Neutrophil (primary cell): ENCODE results near the gene PHIP.

Source experiments
- H3K27ac ChIP-seq: fragments of 200-600 bp; sonication (generic); 2 replicates; pipeline ENCODE4 v1.5.1; 2016; ENCODE audit warnings: mild to moderate bottlenecking, moderate library complexity
- H3K27me3 ChIP-seq: fragments of 200-600 bp; sonication (generic); 2 replicates; pipeline ENCODE4 v1.6.0; 2016; ENCODE audit warnings: mild to moderate bottlenecking
- H3K36me3 ChIP-seq: fragments of 200-600 bp; sonication (generic); 2 replicates; pipeline ENCODE4 v1.5.1; 2017
- H3K4me1 ChIP-seq, 2 experiments: fragments of 200-600 bp in 1 of 2; sonication (generic) in 1 of 2; 1 replicate in 1 of 2; 2 replicates in 1 of 2; pipeline versions ENCODE4 v1.5.1 to v1.6.1; 2013 to 2016; ENCODE audit warnings: low read depth in 1 of 2, low read length in 1 of 2, mild to moderate bottlenecking in 1 of 2, moderate library complexity in 1 of 2; ENCODE audit not compliant: control insufficient read depth in 1 of 2, insufficient read depth in 1 of 2
- H3K4me3 ChIP-seq, 2 experiments: fragments of 200-600 bp in 1 of 2; sonication (generic) in 1 of 2; 1 replicate in 1 of 2; 2 replicates in 1 of 2; pipeline ENCODE4 v1.5.1; 2013 to 2016; ENCODE audit warnings: low read depth in 1 of 2, low read length in 1 of 2, mild to moderate bottlenecking in 1 of 2, moderate library complexity in 1 of 2
- H3K9me3 ChIP-seq: fragments of 200-600 bp; sonication (generic); 2 replicates; pipeline ENCODE4 v1.5.1; 2016
- CTCF ChIP-seq: fragments of 200-600 bp; sonication (generic); IDR thresholded peaks from 2 replicates; pipeline ENCODE4 v1.5.1; 2016; ENCODE audit warnings: antibody characterized with exemption

Gene PHIP

GRCh38 chr6:78954740-78955139, 123.3 kb downstream of the PHIP start:
- Histone ChIP-seq H3K9me3 (no peaks in the 10 kb centered on the region), H3K4me1 (no peaks in the 10 kb centered on the region), H3K27me3 (no peaks in the 10 kb centered on the region), H3K36me3 (peaks cover 86% of the 10 kb centered on the region), H3K27ac (no peak overlapping the region), H3K4me3 (no peak overlapping the region)
- TF ChIP-seq CTCF = no peak

- H3K27me3 ChIP-seq = no peaks in the 10 kb centered on the region
- H3K4me1 ChIP-seq = no peaks in the 10 kb centered on the region
- H3K4me3 ChIP-seq = no peak overlapping the region
- H3K36me3 ChIP-seq = peaks cover 88% of the 10 kb centered on the region
- no peak for TF ChIP-seq CTCF
- H3K27ac ChIP-seq = no peak overlapping the region
- no peaks in the 10 kb centered on the region for H3K9me3 ChIP-seq
Observed at GRCh38 chr6:78953798-78954197, 124.3 kb downstream of the PHIP start.

GRCh38 chr6:78952362-78952761, 125.7 kb downstream of the PHIP start:
- Histone ChIP-seq H3K27me3 (no peaks in the 10 kb centered on the region), H3K36me3 (peaks cover 87% of the 10 kb centered on the region), H3K9me3 (no peaks in the 10 kb centered on the region), H3K27ac (no peak overlapping the region), H3K4me1 (no peaks in the 10 kb centered on the region), H3K4me3 (no peak overlapping the region)
- no peak for TF ChIP-seq CTCF

- Histone ChIP-seq H3K9me3 (no peaks in the 10 kb centered on the region), H3K27me3 (no peaks in the 10 kb centered on the region), H3K4me1 (no peaks in the 10 kb centered on the region), H3K36me3 (peaks cover 89% of the 10 kb centered on the region), H3K27ac (no peak overlapping the region), H3K4me3 (no peak overlapping the region)
- TF ChIP-seq CTCF = no peak
Observed at GRCh38 chr6:78948785-78949184, 129.3 kb downstream of the PHIP start.

GRCh38 chr6:78947962-78948361, 130.1 kb downstream of the PHIP start:
- no peaks in the 10 kb centered on the region for H3K4me1 ChIP-seq
- H3K4me3 ChIP-seq = no peak overlapping the region
- H3K27ac ChIP-seq = no peak overlapping the region
- TF ChIP-seq CTCF = no peak
- no peaks in the 10 kb centered on the region for H3K27me3 ChIP-seq
- no peaks in the 10 kb centered on the region for H3K9me3 ChIP-seq
- H3K36me3 ChIP-seq = peaks cover 89% of the 10 kb centered on the region

GRCh38 chr6:78947529-78947928, 130.5 kb downstream of the PHIP start:
- Histone ChIP-seq H3K4me3 (no peak overlapping the region), H3K9me3 (no peaks in the 10 kb centered on the region), H3K27me3 (no peaks in the 10 kb centered on the region), H3K4me1 (no peaks in the 10 kb centered on the region), H3K36me3 (peaks cover 93% of the 10 kb centered on the region), H3K27ac (no peak overlapping the region)
- no peak for TF ChIP-seq CTCF
